HG03103 (cell line): Measurements from ENCODE around the gene KIAA0753.
"Not testable (repeated sequence)": the region's sequence is repeated elsewhere in the genome, so short reads cannot be mapped to it uniquely, and the experiment has no call there.

Experiments
- ATAC-seq: cut with Tn5 transposase; IDR thresholded peaks from one replicate; pipeline ENCODE4 v1.9.1; 2021; ENCODE audit warnings: low read depth; ENCODE audit not compliant: unreplicated experiment

The KIAA0753 gene

GRCh38 chr17:6573982-6574686 lies 66.4 kb downstream of the KIAA0753 start:
- ATAC-seq: no peak

- ATAC-seq: not testable (repeated sequence)
Observed at GRCh38 chr17:6573495-6573894, 67.0 kb downstream of the KIAA0753 start.

DNA sequence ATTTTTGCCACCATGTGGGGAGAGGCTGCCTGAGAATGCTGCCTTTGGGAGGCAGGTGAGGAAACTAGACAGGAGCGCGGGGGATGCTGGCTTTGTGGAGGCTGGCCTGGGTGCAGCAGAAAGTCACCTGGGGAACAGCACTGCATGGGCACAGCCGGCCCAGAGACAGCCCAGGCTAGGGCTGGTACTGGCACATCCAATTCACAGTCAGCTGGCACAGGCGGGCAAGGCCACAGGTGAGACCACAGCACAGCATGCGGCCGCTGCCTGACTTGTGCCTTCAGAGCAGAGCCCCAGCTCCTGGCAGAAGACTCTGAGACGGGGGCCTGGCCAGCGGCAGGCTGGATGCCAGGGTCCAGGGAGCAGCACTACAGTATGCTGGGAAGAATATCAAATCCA lies 67.5 kb downstream of the KIAA0753 start:
- ATAC-seq: no peak

- no peak for ATAC-seq
Observed at GRCh38 chr17:6571452-6571781, 69.1 kb downstream of the KIAA0753 start.

DNA sequence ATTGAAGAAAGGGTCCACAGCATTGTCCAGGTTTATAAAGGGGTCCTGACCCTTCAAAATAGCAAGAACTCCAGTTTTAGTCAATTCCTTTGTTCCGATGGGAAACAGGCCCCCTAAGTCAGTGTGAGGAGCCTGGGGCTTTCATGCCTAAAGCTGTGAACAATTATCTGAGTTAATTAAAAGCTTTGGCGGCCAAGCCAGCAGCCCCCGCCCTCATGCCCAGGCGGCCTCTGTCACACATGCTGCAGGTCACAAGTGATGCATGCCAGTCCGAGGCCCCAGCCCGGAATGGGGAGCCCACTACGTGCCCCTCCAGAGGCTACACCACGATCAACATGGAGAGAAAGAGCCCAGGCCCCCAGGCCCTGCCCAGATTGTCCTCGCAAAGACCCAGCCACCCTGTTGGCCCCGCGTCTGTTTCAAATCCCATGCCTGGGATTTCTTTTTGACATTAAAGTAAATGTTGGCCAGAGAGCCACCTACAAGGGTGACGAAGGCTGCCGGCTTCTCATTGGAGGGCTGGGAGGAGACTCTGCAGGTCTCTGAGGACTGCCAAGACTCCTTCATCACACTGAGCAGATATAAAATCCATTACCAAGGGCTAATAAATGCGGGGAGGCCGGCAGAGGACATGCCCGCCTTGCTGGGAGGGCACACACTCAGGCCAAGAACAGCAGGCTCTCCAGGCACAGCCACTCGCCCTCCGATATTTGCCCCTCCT lies 69.6 kb downstream of the KIAA0753 start:
- ATAC-seq: no peak

DNA sequence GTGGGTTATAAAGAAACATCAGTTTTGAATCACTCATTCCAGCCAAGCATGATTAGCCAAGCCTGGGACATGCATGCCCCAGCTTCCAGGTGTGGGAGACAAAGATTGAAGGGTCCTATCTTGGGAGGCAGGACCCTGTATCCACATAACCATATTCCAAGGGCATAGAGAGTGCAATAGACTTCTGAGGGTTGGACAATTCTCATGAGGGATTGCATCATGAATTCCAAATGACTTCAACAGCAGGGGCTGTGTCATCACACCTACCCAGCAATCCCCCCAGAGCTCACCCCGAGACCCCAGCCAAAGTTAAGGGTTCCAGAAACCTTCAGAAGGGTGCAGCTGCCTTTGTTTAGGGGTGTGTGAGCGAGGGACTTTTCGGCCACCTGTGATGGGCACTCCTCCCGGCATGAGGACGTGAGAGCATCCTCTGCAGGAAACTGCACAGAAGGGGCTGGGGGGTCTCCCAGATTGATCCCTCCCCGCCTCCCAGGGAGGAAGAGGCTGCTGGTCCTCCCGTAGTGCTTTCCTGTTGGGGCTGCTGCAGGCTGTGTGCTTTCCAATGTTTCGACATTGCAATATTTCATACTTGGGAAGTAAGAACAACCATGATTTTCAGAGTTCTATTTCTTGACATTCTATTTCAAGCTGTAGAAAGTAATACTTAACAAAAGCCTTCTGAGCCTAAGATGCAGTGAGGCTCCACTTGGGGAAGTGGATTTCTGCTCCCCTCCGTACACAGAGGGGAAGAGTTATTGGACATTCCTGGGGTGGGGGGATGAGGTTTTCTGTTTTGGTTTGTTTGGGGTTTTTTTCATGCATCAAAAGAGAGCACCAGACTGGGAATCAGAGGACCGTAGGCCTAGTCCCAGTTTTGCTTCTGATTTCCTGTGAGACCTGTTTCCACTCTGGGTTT lies 70.9 kb downstream of the KIAA0753 start:
- ATAC-seq: no peak

GRCh38 chr17:6568184-6568758 lies 72.2 kb downstream of the KIAA0753 start:
- no peak for ATAC-seq

GRCh38 chr17:6567528-6568183 lies 72.9 kb downstream of the KIAA0753 start:
- ATAC-seq: no peak

- ATAC-seq: no peak
Observed at GRCh38 chr17:6561446-6561845, 79.1 kb downstream of the KIAA0753 start.

GRCh38 chr17:6560496-6560895 lies 80.0 kb downstream of the KIAA0753 start:
- no peak for ATAC-seq

- ATAC-seq: no peak
Observed at GRCh38 chr17:6559753-6560215, 80.7 kb downstream of the KIAA0753 start.

DNA sequence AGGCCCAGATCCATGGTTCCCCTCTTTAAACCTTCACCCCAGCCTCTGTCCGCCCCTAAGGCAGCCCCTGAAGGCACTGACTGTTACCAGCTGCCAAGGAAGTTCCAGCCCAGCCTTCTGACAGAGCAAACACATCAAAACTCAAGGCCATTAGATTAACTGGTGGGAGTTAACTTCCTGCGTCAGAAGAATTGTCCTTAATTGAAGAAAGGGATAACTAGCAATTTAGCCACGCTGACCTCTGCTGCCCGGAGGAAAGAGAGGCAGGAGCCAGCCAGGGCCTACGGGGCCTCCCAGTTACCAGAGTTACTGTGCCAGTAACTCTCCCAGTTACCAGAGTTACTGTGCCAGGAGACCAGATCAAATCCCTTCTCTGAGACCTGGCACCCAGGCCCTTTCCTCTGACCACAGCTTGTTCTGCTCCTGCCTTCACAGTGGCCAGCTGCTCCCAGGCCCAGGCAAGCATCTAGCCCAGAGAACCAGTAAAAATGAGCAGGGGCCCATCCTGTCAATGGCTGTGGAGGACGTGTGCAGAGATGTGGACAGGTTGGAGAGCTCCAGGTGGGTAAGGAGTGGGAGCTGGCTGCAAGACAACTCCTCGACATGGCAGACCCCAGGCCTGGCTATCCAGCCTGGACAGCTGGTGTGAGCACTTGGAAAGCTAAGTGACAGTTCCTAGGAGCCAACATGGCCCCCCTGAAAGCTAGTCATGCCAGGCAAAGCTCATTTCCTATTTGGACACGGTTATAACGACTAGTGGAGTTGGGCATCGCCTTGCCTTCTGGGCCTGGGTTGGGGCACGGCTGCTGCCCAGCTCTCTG lies 81.4 kb downstream of the KIAA0753 start:
- ATAC-seq: no peak

GRCh38 chr17:6558276-6558675 lies 82.2 kb downstream of the KIAA0753 start:
- ATAC-seq: no peak

DNA sequence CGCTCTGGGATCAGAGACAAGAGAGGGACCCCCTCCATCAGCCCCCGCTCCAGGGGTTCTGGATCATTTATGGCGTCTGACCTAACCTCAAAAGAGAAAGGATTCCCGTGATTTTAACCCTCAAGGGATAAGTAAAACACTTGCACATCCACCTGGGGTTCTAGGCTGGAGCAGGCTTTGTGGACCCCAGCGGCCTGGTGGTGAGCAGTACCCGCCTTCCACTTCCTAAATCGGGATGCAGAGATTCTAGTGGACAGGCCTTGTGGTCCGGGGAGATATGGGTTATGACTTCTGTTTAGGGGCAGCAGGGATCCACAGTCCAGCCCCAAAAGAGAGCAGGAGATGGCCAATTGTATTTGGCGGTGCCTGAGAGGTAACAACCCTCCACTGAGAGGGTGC lies 83.5 kb downstream of the KIAA0753 start:
- ATAC-seq: no peak

GRCh38 chr17:6556121-6557039 lies 84.1 kb downstream of the KIAA0753 start, which contains the start of gene PITPNM3:
Gene PITPNM3, minus strand, starts transcription at chr17:6556555. Its CDS starts 149 bp downstream, at chr17:6556406.
- no peak for ATAC-seq

DNA sequence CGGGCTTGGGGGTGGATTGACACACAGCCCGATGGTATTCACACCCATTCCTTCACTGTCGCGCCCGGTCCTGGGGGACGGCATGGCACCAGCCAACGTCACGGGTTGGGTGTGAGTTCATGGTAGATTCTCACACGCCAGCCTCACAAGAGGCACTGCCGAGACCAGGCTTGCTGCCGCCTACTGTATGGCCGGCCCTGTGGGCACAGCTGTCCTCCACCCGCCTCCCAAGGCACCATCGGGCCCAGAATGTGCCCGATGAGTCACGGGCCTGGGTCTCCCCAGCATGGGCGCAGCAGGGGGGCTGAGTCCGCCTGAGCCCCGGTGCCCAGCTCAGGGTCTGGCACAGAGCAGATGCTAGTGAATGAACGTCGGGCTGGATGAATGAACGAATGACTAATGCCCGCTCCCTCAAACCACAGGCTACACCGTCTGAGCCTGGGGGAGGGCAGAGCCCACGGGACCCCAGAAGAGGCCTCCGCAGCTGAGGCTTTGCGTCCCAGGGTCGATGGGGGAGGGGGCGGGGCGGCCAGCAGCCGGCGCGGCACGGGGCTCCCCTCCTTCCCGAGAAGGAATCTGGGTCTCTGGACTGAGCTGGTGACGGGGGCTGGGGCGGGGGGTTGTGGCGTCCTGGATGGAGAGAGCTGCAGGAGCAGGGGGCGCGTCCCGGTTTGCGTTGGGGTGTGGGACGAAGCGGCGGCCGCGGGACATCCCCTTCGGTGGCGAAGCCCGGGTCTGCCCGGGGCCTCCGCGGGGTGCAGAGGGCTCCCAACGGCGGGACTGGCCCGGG lies 85.0 kb downstream of the KIAA0753 start:
- ATAC-seq: no peak

- no peak for ATAC-seq
Observed at GRCh38 chr17:6554871-6555330, 85.6 kb downstream of the KIAA0753 start.
